SK-N-SH (cell line): ENCODE measurements around the gene BTF3. TPM values are rescaled to one million over a fixed set of nuclear protein-coding genes. Genes with fewer than 3 reads are reported as not detected.

Experiments
- CTCF ChIA-PET: fragments of 300-600, 350-600 bp; formaldehyde crosslinking; extraction: SDS; loops from one replicate; lab custom pipeline; 2021; lab: Yijun Ruan, JAX
- POLR2A ChIA-PET: fragments of 350-600 bp; sonication (Branson Sonifier 250); formaldehyde crosslinking; extraction: SDS; loops from one replicate; lab custom pipeline; 2020; ENCODE audit warnings: antibody characterized with exemption, inconsistent platforms; lab: Yijun Ruan, JAX
- DNase-seq: peaks from one replicate; pipeline ENCODE4 v3.0.0; 2012
- H2AFZ ChIP-seq: fragments of 200-600 bp; sonication (generic); 2 replicates; pipeline ENCODE4 v1.8.1; 2016; ENCODE audit warnings: antibody characterized with exemption, mild to moderate bottlenecking, low read depth
- H3F3A ChIP-seq: fragments of 200-600 bp; sonication (generic); replicated peaks from 2 replicates; pipeline ENCODE3; 2016; ENCODE audit warnings: antibody characterized with exemption, mild to moderate bottlenecking; ENCODE audit not compliant: insufficient read depth
- H3K27ac ChIP-seq, 2 experiments: fragments of 200-500 bp in 1 of 2; fragments of 200-600 bp in 1 of 2; sonication (Bioruptor generic) in 1 of 2; sonication (generic), shearing (Covaris generic) in 1 of 2; 2 replicates each; pipeline versions ENCODE4 v1.5.1 to v1.6.1; 2014 to 2016; ENCODE audit warnings: low read depth in 2 of 2, inconsistent platforms in 1 of 2, low read length in 1 of 2, mild to moderate bottlenecking in 1 of 2, mixed read lengths in 1 of 2
- H3K27me3 ChIP-seq: fragments of 200-600 bp; sonication (generic), shearing (Covaris generic); 2 replicates; pipeline ENCODE4 v1.6.1; 2016; ENCODE audit warnings: mixed run types; ENCODE audit not compliant: insufficient read depth
- H3K36me3 ChIP-seq, 2 experiments: fragments of 200-500 bp in 1 of 2; fragments of 200-600 bp in 1 of 2; sonication (Bioruptor generic) in 1 of 2; sonication (generic) in 1 of 2; replicated peaks in 1 of 2; 2 replicates each; pipeline versions ENCODE3 to v1.5.1; 2014 to 2016; ENCODE audit warnings: low read length in 1 of 2, mild to moderate bottlenecking in 1 of 2; ENCODE audit not compliant: insufficient read depth in 2 of 2, control insufficient read depth in 1 of 2
- H3K4me1 ChIP-seq, 2 experiments: fragments of 200-500 bp in 1 of 2; fragments of 200-600 bp in 1 of 2; sonication (Bioruptor generic) in 1 of 2; sonication (generic), shearing (Covaris generic) in 1 of 2; 2 replicates each; pipeline versions ENCODE4 v1.5.1 to v1.6.1; 2014 to 2016; ENCODE audit warnings: low read depth in 1 of 2, low read length in 1 of 2, mixed run types in 1 of 2; ENCODE audit not compliant: insufficient read depth in 2 of 2, control insufficient read depth in 1 of 2
- H3K4me2 ChIP-seq: fragments of 200-600 bp; sonication (generic), shearing (Covaris generic); 2 replicates; pipeline ENCODE4 v1.6.1; 2017; ENCODE audit warnings: mixed run types
- H3K4me3 ChIP-seq, 2 experiments: fragments of 200-500 bp in 1 of 2; fragments of 200-600 bp in 1 of 2; sonication (Bioruptor generic) in 1 of 2; sonication (generic), shearing (Covaris generic) in 1 of 2; 2 replicates each; pipeline versions ENCODE4 v1.5.1 to v1.8.1; 2014 to 2016; ENCODE audit warnings: low read depth in 2 of 2, inconsistent platforms in 1 of 2, low read length in 1 of 2, mild to moderate bottlenecking in 1 of 2, mixed read lengths in 1 of 2, moderate library complexity in 1 of 2
- H3K79me2 ChIP-seq: fragments of 200-600 bp; sonication (generic); 2 replicates; pipeline ENCODE4 v1.8.1; 2017; ENCODE audit warnings: mild to moderate bottlenecking; ENCODE audit not compliant: insufficient read depth
- H3K9ac ChIP-seq: fragments of 200-600 bp; sonication (generic); 2 replicates; pipeline ENCODE4 v1.6.1; 2017; ENCODE audit warnings: mixed run types
- H3K9me2 ChIP-seq: fragments of 200-600 bp; sonication (generic); 2 replicates; pipeline ENCODE4 v1.6.1; 2017; ENCODE audit warnings: mixed run types
- H3K9me3 ChIP-seq: fragments of 200-600 bp; sonication (generic); 2 replicates; pipeline ENCODE4 v1.6.1; 2017; ENCODE audit warnings: mixed run types, mild to moderate bottlenecking, moderate library complexity
- H4K20me1 ChIP-seq: fragments of 200-600 bp; sonication (generic); 2 replicates; pipeline ENCODE4 v1.6.1; 2017; ENCODE audit warnings: mild to moderate bottlenecking, mixed run types; ENCODE audit not compliant: insufficient read depth
- CHD2 ChIP-seq: fragments of 150-350 bp; IDR thresholded peaks from 2 replicates; pipeline ENCODE4 v1.6.1; 2018; ENCODE audit warnings: low read length; ENCODE audit not compliant: partially characterized antibody
- CTCF ChIP-seq: fragments of 200-600 bp; sonication (generic); IDR thresholded peaks from 2 replicates; pipeline ENCODE4 v1.6.1; 2017; ENCODE audit warnings: antibody characterized with exemption, mild to moderate bottlenecking, moderate library complexity
- ELF1 ChIP-seq: IDR thresholded peaks from 2 replicates; pipeline ENCODE4 v1.4.0; 2012
- EP300 ChIP-seq, 2 experiments: IDR thresholded peaks; 2 replicates each; pipeline versions ENCODE4 v1.4.0 to v1.6.1; 2012; ENCODE audit warnings: borderline replicate concordance in 1 of 2, low read depth in 1 of 2, low read length in 1 of 2
- FOXM1 ChIP-seq: IDR thresholded peaks from 2 replicates; pipeline ENCODE4 v1.4.0; 2012; ENCODE audit warnings: low read depth, mild to moderate bottlenecking
- GABPA ChIP-seq: IDR thresholded peaks from 2 replicates; pipeline ENCODE4 v1.4.0; 2012; ENCODE audit warnings: low read depth, mild to moderate bottlenecking
- JUND ChIP-seq: IDR thresholded peaks from 2 replicates; pipeline ENCODE4 v1.4.0; 2012
- MAX ChIP-seq: IDR thresholded peaks from 2 replicates; pipeline ENCODE4 v1.4.0; 2012; ENCODE audit warnings: low read depth
- POLR2AphosphoS5 ChIP-seq: IDR thresholded peaks from 2 replicates; pipeline ENCODE4 v1.6.1; 2012; ENCODE audit warnings: low read depth, low read length
- RAD21 ChIP-seq: IDR thresholded peaks from 2 replicates; pipeline ENCODE4 v1.6.1; 2012; ENCODE audit warnings: mild to moderate bottlenecking, low read length
- SMC3 ChIP-seq: IDR thresholded peaks from 2 replicates; pipeline ENCODE4 v1.6.1; 2012; ENCODE audit warnings: low read depth, low read length, improper control_type of control experiment
- TAF1 ChIP-seq: IDR thresholded peaks from 2 replicates; pipeline ENCODE4 v1.6.1; 2012; ENCODE audit warnings: low read depth, mild to moderate bottlenecking, low read length, moderate library complexity, borderline replicate concordance
- TEAD4 ChIP-seq: IDR thresholded peaks from 2 replicates; pipeline ENCODE4 v1.4.0; 2012; ENCODE audit warnings: mild to moderate bottlenecking, borderline replicate concordance; ENCODE audit not compliant: insufficient read depth
- USF1 ChIP-seq: IDR thresholded peaks from 2 replicates; pipeline ENCODE4 v1.4.0; 2012; ENCODE audit warnings: low read depth, borderline replicate concordance
- WGBS: methylation state at CpG from one replicate; pipeline ENCODE4 v1.1.6; 2017; ENCODE audit warnings: low lambda C conversion rate; 5-methylcytosine and 5-hydroxymethylcytosine counted together
- polyA plus RNA-seq, 3 experiments: library from polyadenylated mRNA; depleted of rRNA; stranded (reverse); fragments of >200 nt; gene quantifications; 2 replicates each; pipeline ENCODE4 v1.2.3, GENCODE V29; 2012

Gene BTF3
- polyA plus RNA-seq, 1 of the 3 experiments (the other 2 are of a cell fraction): 492 TPM

- WGBS: 67% methylated on average over 9 of the region's 9 CpGs
- Histone ChIP-seq H3K9me2 (no peaks in the 10 kb centered on the region), H3F3A (peaks cover 6% of the 10 kb centered on the region), H3K9me3 (no peaks in the 10 kb centered on the region), H3K27ac (no peak overlapping the region), H3K9ac (no peak overlapping the region), H4K20me1 (no peaks in the 10 kb centered on the region), H3K79me2 (no peaks in the 10 kb centered on the region), H3K4me1 (no peaks in the 10 kb centered on the region), H3K27me3 (no peaks in the 10 kb centered on the region), H3K36me3 (no peaks in the 10 kb centered on the region), H3K4me2 (no peak overlapping the region), H3K4me3 (no peak overlapping the region), H2AFZ (no peak overlapping the region)
- CTCF ChIA-PET: no interaction called here
- POLR2A ChIA-PET: no interaction called here
- peak; percentile 21 for DNase-seq
- TF ChIP-seq TAF1: no peak
- no peak for TF ChIP-seq POLR2AphosphoS5
- TF ChIP-seq, all 33 proteins: peak for 0
Observed at GRCh38 chr5:73544429-73545402, 46.5 kb downstream of the BTF3 start.

GRCh38 chr5:73545403-73545779 lies 47.1 kb downstream of the BTF3 start:
- no peaks in the 10 kb centered on the region for H3F3A ChIP-seq
- no peak overlapping the region for H2AFZ ChIP-seq
- 50% methylated on average over 1 of the region's 1 CpG for WGBS
- ChIA-PET CTCF (interaction anchor here (2.8 kb wide), 1 partner anchor 8 kb away, joined by 13 read pairs; no protein-coding TSS in a partner anchor), POLR2A (no interaction called here)
- no peaks in the 10 kb centered on the region for H3K4me1 ChIP-seq
- no peaks in the 10 kb centered on the region for H3K27me3 ChIP-seq
- no peak overlapping the region for H3K4me3 ChIP-seq
- no peak overlapping the region for H3K4me2 ChIP-seq
- no peaks in the 10 kb centered on the region for H3K9me2 ChIP-seq
- H3K79me2 ChIP-seq: no peaks in the 10 kb centered on the region
- no peak for TF ChIP-seq GABPA
- no peak for TF ChIP-seq ELF1
- TF ChIP-seq RAD21: no peak
- TF ChIP-seq MAX: no peak
- TF ChIP-seq CTCF: no peak
- no peak for TF ChIP-seq USF1
- TF ChIP-seq JUND: no peak
- no peak for TF ChIP-seq SMC3
- TF ChIP-seq FOXM1: no peak
- TF ChIP-seq TEAD4: no peak
- TF ChIP-seq EP300 (IDR thresholded peaks at IDR 0.05; ENCODE audit: borderline replicate concordance in 1 of 2, low read depth in 1 of 2, low read length in 1 of 2): no peak
- TF ChIP-seq CHD2: no peak
- DNase-seq: no peak
- no peak overlapping the region for H3K9ac ChIP-seq
- no peak overlapping the region for H3K27ac ChIP-seq
- H4K20me1 ChIP-seq: no peaks in the 10 kb centered on the region
- no peaks in the 10 kb centered on the region for H3K36me3 ChIP-seq
- H3K9me3 ChIP-seq: no peaks in the 10 kb centered on the region
